Hepatocyte (in vitro differentiated cells): ENCODE measurements around the gene NME7. TPM values are rescaled to one million over a fixed set of nuclear protein-coding genes. Genes with fewer than 3 reads are reported as not detected.
"Not testable (repeated sequence)": the region's sequence is repeated elsewhere in the genome, so short reads cannot be mapped to it uniquely, and the experiment has no call there.

Source experiments
- DNase-seq: peaks from one replicate; pipeline ENCODE4 v3.0.0-alpha.2; 2016; ENCODE audit warnings: low spot score
- H2AFZ ChIP-seq: fragments of 200-600 bp; sonication (generic); 2 replicates; pipeline ENCODE4 v1.6.0; 2016; ENCODE audit warnings: antibody characterized with exemption, mild to moderate bottlenecking
- H3K27ac ChIP-seq: fragments of 200-600 bp; sonication (generic); 2 replicates; pipeline ENCODE4 v1.5.1; 2016; ENCODE audit warnings: mild to moderate bottlenecking
- H3K27me3 ChIP-seq: fragments of 200-600 bp; sonication (generic); 2 replicates; pipeline ENCODE4 v1.6.1; 2016
- H3K36me3 ChIP-seq: fragments of 200-600 bp; sonication (generic); replicated peaks from 2 replicates; pipeline ENCODE4 v1.5.1; 2016; ENCODE audit warnings: low read depth; ENCODE audit not compliant: insufficient read depth
- H3K4me1 ChIP-seq: fragments of 200-600 bp; sonication (generic); 2 replicates; pipeline ENCODE4 v1.5.1; 2016; ENCODE audit warnings: mild to moderate bottlenecking, moderate library complexity; ENCODE audit not compliant: insufficient read depth
- H3K4me2 ChIP-seq: fragments of 200-600 bp; sonication (generic); 2 replicates; pipeline ENCODE4 v1.6.0; 2016
- H3K4me3 ChIP-seq: fragments of 200-600 bp; sonication (generic); 2 replicates; pipeline ENCODE4 v1.5.1; 2016; ENCODE audit warnings: mild to moderate bottlenecking
- H3K79me2 ChIP-seq: fragments of 200-600 bp; sonication (generic); 2 replicates; pipeline ENCODE4 v1.6.0; 2017; ENCODE audit warnings: mild to moderate bottlenecking
- H3K9me2 ChIP-seq: fragments of 200-600 bp; sonication (generic); replicated peaks from 2 replicates; pipeline ENCODE4 v1.6.0; 2017; ENCODE audit warnings: mild to moderate bottlenecking; ENCODE audit not compliant: insufficient read depth
- H3K9me3 ChIP-seq: fragments of 200-600 bp; sonication (generic); 2 replicates; pipeline ENCODE4 v1.5.1; 2016; ENCODE audit warnings: low read depth, mild to moderate bottlenecking
- H4K20me1 ChIP-seq: fragments of 200-600 bp; sonication (generic); 2 replicates; pipeline ENCODE4 v1.6.0; 2016; ENCODE audit warnings: mild to moderate bottlenecking; ENCODE audit not compliant: insufficient read depth, poor library complexity, severe bottlenecking
- EZH2 ChIP-seq: fragments of 200-600 bp; sonication (generic); IDR thresholded peaks from 2 replicates; pipeline ENCODE4 v1.6.1; 2016; ENCODE audit warnings: antibody characterized with exemption, mild to moderate bottlenecking, borderline replicate concordance
- EZH2phosphoT487 ChIP-seq: fragments of 200-600 bp; sonication (generic); IDR thresholded peaks from one replicate; pipeline ENCODE4 v1.6.1; 2018; ENCODE audit warnings: antibody characterized with exemption, mild to moderate bottlenecking, low read depth, moderate library complexity; ENCODE audit not compliant: unreplicated experiment, severe bottlenecking
- WGBS: methylation state at CpG from one replicate; pipeline ENCODE4 v1.1.6; 2016; ENCODE audit warnings: low lambda C conversion rate; ENCODE audit errors: missing lambda C conversion rate; 5-methylcytosine and 5-hydroxymethylcytosine counted together
- polyA plus RNA-seq: library from polyadenylated mRNA; unstranded; fragments of >200 nt; fragmentation: Nextera tagmentation; extraction: Ambion mirVana; gene quantifications from 2 replicates; pipeline ENCODE4 v1.2.1, GENCODE V29; 2016
- total RNA-seq: library from RNA; depleted of rRNA; stranded (reverse); fragments of >200 nt; gene quantifications from 2 replicates; pipeline ENCODE4 v1.2.3, GENCODE V29; 2014
- TF ChIP-seq, protein P1 (sequence below): fragments of 200-600 bp; sonication (generic); IDR thresholded peaks from 2 replicates; pipeline ENCODE4 v1.5.1; 2016; ENCODE audit warnings: antibody characterized with exemption, mild to moderate bottlenecking; ENCODE audit not compliant: poor library complexity

NME7 gene
- total and polyA plus RNA-seq, 2 experiments from 2014 or later, result 13.7 to 76.5 TPM

DNA sequence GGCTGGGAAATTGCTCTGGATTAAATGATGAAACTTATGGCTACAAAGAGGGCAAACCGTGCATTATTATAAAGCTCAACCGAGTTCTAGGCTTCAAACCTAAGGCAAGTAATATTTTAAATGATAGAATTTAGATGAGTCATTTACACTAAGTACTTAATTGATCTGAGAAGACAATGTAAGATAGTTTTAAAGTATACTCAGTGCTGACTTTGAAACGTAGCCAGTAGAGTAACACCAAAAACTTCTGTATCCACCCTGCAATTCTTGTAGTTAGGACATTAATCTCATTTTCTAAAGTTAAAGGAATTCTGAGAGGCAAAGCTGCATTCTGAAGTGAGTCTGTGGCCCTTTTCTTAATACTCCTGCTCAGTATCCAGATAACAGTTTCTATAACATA is 240.3 kb downstream of the NME7 start:
- DNase-seq, result no peak
- Histone ChIP-seq H3K9me3 (no peaks in the 10 kb centered on the region), H3K27ac (no peak overlapping the region), H2AFZ (no peak overlapping the region), H3K9me2 (no peaks in the 10 kb centered on the region), H3K36me3 (no peaks in the 10 kb centered on the region), H3K4me1 (peaks cover 14% of the 10 kb centered on the region), H3K79me2 (peaks cover 72% of the 10 kb centered on the region), H4K20me1 (peaks cover 20% of the 10 kb centered on the region), H3K4me2 (no peak overlapping the region), H3K4me3 (no peak overlapping the region), H3K27me3 (no peaks in the 10 kb centered on the region)
- TF ChIP-seq EZH2phosphoT487 (no peak), EZH2 (no peak)
- 95% methylated on average over 3 of the region's 3 CpGs for WGBS

DNA sequence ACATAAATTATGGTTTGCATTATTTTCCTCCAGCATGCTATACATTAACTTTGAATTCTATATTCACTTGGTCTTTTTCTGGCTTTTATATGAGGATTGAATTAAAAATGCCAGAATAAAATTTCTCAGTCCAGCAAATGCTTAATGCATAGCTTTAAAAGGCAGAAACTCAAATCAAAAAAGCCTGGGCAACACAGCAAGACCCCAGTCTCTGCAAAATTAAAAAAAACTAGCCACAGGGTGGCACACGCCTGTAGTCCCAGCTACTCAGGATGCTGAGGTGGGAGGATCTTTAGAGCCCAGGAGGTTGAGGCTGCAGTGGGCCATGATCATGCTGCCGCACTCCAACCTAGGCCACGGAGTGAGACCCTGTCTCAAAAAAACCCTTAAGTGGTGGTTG is 241.3 kb downstream of the NME7 start:
- Histone ChIP-seq H4K20me1 (peaks cover 30% of the 10 kb centered on the region), H3K27me3 (no peaks in the 10 kb centered on the region), H3K27ac (peak overlapping the region; percentile 1), H3K79me2 (peaks cover 81% of the 10 kb centered on the region), H3K36me3 (no peaks in the 10 kb centered on the region), H2AFZ (no peak overlapping the region), H3K4me1 (peaks cover 11% of the 10 kb centered on the region), H3K4me2 (no peak overlapping the region), H3K9me2 (no peaks in the 10 kb centered on the region), H3K9me3 (no peaks in the 10 kb centered on the region), H3K4me3 (no peak overlapping the region)
- TF ChIP-seq EZH2phosphoT487, result no peak
- no peak for TF ChIP-seq EZH2
- TF ChIP-seq, protein P1, sequence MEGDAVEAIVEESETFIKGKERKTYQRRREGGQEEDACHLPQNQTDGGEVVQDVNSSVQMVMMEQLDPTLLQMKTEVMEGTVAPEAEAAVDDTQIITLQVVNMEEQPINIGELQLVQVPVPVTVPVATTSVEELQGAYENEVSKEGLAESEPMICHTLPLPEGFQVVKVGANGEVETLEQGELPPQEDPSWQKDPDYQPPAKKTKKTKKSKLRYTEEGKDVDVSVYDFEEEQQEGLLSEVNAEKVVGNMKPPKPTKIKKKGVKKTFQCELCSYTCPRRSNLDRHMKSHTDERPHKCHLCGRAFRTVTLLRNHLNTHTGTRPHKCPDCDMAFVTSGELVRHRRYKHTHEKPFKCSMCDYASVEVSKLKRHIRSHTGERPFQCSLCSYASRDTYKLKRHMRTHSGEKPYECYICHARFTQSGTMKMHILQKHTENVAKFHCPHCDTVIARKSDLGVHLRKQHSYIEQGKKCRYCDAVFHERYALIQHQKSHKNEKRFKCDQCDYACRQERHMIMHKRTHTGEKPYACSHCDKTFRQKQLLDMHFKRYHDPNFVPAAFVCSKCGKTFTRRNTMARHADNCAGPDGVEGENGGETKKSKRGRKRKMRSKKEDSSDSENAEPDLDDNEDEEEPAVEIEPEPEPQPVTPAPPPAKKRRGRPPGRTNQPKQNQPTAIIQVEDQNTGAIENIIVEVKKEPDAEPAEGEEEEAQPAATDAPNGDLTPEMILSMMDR, result no peak
- WGBS, result 94% methylated on average over 3 of the region's 3 CpGs
- DNase-seq, result no peak

DNA sequence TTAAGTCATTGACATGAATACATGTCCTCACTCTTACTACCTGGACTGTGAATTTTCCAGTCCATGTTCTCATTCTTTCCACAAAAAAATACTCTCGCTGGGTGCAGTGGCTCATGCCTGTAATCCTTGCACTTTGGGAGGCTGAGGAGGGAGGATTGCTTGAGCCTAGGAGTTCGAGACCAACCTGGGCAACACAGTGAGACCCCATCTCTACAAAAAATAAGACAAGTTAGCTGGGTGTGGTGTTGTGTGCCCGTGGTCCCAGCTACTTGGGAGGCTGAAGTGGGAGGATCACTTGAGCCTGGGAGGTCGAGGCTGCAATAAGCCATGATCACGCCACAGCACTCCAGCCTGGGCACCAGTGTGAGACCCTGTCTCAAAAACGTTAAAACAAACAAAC is 242.0 kb downstream of the NME7 start:
- H3K4me3 ChIP-seq, H3K36me3 ChIP-seq, DNase-seq, H3K4me2 ChIP-seq, H3K9me2 ChIP-seq, H3K9me3 ChIP-seq, H3K27me3 ChIP-seq, H2AFZ ChIP-seq: not testable (repeated sequence)
- WGBS, result 96% methylated on average over 6 of the region's 6 CpGs
- Histone ChIP-seq H3K27ac (peak overlapping the region; percentile 71), H3K4me1 (peaks cover 16% of the 10 kb centered on the region), H3K79me2 (peaks cover 89% of the 10 kb centered on the region), H4K20me1 (peaks cover 29% of the 10 kb centered on the region)

DNA sequence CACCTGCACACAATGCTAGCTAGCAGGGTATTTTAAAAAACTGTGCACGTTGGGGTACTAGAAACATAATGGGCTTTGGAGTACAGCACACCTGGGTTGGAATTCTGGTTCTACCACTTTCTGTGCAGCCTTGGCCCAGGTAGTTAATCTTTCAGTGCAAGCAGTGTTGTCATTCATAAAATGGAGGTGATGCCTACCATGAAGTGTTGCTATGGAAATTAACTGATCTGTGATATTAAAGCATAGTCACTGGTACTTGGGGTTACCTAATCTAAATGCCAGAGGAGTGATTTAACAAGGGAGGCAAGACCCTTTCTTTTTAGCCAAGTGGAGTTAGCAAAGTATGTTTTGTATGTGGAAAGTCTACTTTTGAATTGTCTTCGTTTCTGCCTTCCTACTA is 243.1 kb downstream of the NME7 start:
- Histone ChIP-seq H3K36me3 (no peaks in the 10 kb centered on the region), H3K27me3 (no peaks in the 10 kb centered on the region), H3K4me2 (peak overlapping the region; percentile 14), H3K4me3 (no peak overlapping the region), H3K9me2 (no peaks in the 10 kb centered on the region), H4K20me1 (peaks cover 30% of the 10 kb centered on the region), H3K27ac (peak overlapping the region; percentile 71), H3K79me2 (peaks cover 86% of the 10 kb centered on the region), H3K9me3 (no peaks in the 10 kb centered on the region), H3K4me1 (peaks cover 25% of the 10 kb centered on the region), H2AFZ (no peak overlapping the region)
- no peak for DNase-seq
- TF ChIP-seq, protein P1, result no peak
- TF ChIP-seq EZH2 (no peak), EZH2phosphoT487 (no peak)
- 53% methylated on average over 2 of the region's 2 CpGs for WGBS
